RWPE2 (cell line): ENCODE data around the gene RAI14.

Experiments used
- ATAC-seq: fragments of 200-7000 bp; cut with Tn5 transposase; 3 replicates; pipeline ENCODE4 v1.9.1; 2021; ENCODE audit warnings: low read depth
- DNase-seq: peaks from one replicate; pipeline ENCODE4 v3.0.0-alpha.2; 2020; ENCODE audit warnings: low spot score
- H3K27ac ChIP-seq: fragments of 450-650 bp; 2 replicates; pipeline ENCODE4 v1.5.1; 2017; ENCODE audit warnings: mild to moderate bottlenecking; ENCODE audit not compliant: poor library complexity, severe bottlenecking
- H3K27me3 ChIP-seq: fragments of 250-450 bp; sonication (Bioruptor Pico); 2 replicates; pipeline ENCODE4 v1.5.1; 2021; ENCODE audit warnings: mild to moderate bottlenecking, moderate library complexity; ENCODE audit not compliant: insufficient read depth, poor library complexity, severe bottlenecking
- H3K36me3 ChIP-seq: fragments of 250-450 bp; sonication (Bioruptor Pico); 2 replicates; pipeline ENCODE4 v1.5.1; 2020; ENCODE audit warnings: low read depth, mild to moderate bottlenecking, moderate library complexity
- H3K4me1 ChIP-seq: fragments of 250-450 bp; sonication (Bioruptor Pico); 2 replicates; pipeline ENCODE4 v1.5.1; 2021; ENCODE audit warnings: mild to moderate bottlenecking, moderate library complexity; ENCODE audit not compliant: insufficient read depth, poor library complexity, severe bottlenecking
- H3K4me3 ChIP-seq: fragments of 250-450 bp; sonication (Bioruptor Pico); 2 replicates; pipeline ENCODE4 v1.5.1; 2021; ENCODE audit warnings: mild to moderate bottlenecking, moderate library complexity; ENCODE audit not compliant: severe bottlenecking
- H3K9me3 ChIP-seq: fragments of 250-450 bp; sonication (Bioruptor Pico); 2 replicates; pipeline ENCODE4 v1.5.1; 2021; ENCODE audit warnings: mild to moderate bottlenecking, moderate library complexity; ENCODE audit not compliant: severe bottlenecking
- TF ChIP-seq, protein P1 (sequence below): fragments of 450-650 bp; IDR thresholded peaks from one replicate; pipeline ENCODE4 v1.5.1; 2017; ENCODE audit warnings: mild to moderate bottlenecking, moderate library complexity; ENCODE audit not compliant: poor library complexity, severe bottlenecking

RAI14 gene

DNA sequence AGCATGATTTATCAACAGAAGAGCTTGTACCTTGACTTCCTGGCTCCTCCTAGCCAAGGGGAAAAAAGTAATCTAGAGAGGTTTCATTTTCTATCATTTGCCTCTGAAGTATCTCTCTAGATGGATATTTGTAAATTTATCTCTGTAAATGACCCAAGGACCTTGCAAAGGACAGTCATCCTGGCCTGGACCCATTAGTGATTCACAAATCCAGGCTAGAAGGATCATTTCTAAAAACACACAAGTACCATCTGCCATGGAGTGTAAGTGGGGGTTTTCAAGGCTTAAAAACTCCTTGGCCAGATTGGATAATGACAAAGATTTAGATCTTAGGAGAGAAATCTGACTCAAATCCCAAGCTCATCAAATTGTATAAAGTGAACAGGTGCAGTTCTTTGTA is 190.9 kb downstream of the RAI14 start:
- DNase-seq = no peak
- Histone ChIP-seq H3K27me3 (no peaks in the 10 kb centered on the region), H3K36me3 (no peaks in the 10 kb centered on the region), H3K9me3 (no peaks in the 10 kb centered on the region), H3K4me1 (no peaks in the 10 kb centered on the region), H3K27ac (no peak overlapping the region), H3K4me3 (no peak overlapping the region)
- TF ChIP-seq, protein P1, sequence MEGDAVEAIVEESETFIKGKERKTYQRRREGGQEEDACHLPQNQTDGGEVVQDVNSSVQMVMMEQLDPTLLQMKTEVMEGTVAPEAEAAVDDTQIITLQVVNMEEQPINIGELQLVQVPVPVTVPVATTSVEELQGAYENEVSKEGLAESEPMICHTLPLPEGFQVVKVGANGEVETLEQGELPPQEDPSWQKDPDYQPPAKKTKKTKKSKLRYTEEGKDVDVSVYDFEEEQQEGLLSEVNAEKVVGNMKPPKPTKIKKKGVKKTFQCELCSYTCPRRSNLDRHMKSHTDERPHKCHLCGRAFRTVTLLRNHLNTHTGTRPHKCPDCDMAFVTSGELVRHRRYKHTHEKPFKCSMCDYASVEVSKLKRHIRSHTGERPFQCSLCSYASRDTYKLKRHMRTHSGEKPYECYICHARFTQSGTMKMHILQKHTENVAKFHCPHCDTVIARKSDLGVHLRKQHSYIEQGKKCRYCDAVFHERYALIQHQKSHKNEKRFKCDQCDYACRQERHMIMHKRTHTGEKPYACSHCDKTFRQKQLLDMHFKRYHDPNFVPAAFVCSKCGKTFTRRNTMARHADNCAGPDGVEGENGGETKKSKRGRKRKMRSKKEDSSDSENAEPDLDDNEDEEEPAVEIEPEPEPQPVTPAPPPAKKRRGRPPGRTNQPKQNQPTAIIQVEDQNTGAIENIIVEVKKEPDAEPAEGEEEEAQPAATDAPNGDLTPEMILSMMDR = no peak
- ATAC-seq = no peak

DNA sequence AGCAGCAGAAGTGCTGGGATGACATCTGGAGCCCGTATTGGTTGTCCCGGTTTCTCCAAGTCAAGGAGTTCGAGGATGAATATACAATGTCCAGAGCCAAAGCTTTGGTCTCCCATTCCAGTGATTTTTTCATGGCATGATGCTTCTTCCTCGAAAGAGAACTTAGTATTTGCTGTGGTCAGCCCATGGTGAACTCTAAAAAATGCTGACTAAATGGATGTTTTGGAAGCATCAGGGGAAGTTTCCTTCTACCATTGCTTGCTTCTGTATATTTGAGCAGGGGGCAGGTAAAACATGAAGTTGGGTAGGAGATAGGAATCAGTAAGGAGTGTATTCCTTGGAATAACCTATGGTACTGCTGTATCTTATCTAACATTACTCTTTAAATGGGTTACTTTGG is 191.4 kb downstream of the RAI14 start:
- ATAC-seq (no peak), DNase-seq (no peak)
- Histone ChIP-seq H3K27me3 (no peaks in the 10 kb centered on the region), H3K36me3 (no peaks in the 10 kb centered on the region), H3K4me3 (no peak overlapping the region), H3K9me3 (no peaks in the 10 kb centered on the region), H3K27ac (no peak overlapping the region), H3K4me1 (no peaks in the 10 kb centered on the region)
- TF ChIP-seq, protein P1 = no peak

DNA sequence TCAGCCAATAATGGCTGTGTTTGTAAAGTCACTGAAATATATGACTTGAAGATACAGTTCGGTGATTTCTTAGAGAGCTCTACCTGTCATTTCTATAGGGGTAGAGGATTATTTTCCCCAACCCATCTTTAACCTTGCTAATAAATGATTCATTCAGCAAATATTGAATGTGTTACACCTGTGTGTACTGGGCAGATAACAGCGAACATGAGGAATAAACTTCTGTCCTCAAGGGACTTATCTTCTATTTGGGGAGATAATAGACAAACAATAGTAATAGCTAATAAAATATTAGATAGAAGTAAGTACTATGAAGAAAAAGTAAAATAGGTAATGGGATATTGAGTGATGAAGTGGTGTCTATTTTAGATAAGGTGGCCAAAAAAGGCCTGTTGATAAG is 192.1 kb downstream of the RAI14 start:
- H3K36me3 ChIP-seq = no peaks in the 10 kb centered on the region
- DNase-seq (no peak), ATAC-seq (no peak)
- H3K4me3 ChIP-seq = no peak overlapping the region
- no peaks in the 10 kb centered on the region for H3K9me3 ChIP-seq
- H3K27me3 ChIP-seq = no peaks in the 10 kb centered on the region
- no peak overlapping the region for H3K27ac ChIP-seq
- TF ChIP-seq, protein P1 = no peak
- H3K4me1 ChIP-seq = no peaks in the 10 kb centered on the region

DNA sequence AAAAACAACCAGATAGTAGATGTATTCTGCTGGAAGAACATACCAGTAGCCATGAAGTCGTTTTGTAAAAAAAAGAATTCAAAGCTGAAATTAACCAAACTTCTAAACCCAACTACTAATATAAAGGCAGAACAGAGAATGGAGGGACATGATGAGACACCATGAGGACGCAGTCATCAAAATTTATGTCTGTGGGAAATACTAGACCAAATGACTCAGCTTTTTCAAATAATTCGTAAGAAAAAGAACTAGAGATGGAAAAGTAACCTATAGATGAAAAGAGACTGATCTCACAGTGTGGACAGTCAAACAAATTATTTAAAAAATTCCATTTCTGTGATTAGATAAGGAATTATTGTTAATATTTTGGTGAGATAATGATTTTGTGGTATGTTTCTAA is 193.1 kb downstream of the RAI14 start:
- Histone ChIP-seq H3K9me3 (no peaks in the 10 kb centered on the region), H3K36me3 (no peaks in the 10 kb centered on the region), H3K27ac (no peak overlapping the region), H3K4me3 (no peak overlapping the region), H3K4me1 (no peaks in the 10 kb centered on the region), H3K27me3 (no peaks in the 10 kb centered on the region)
- DNase-seq (no peak), ATAC-seq (no peak)
- TF ChIP-seq, protein P1 = no peak

DNA sequence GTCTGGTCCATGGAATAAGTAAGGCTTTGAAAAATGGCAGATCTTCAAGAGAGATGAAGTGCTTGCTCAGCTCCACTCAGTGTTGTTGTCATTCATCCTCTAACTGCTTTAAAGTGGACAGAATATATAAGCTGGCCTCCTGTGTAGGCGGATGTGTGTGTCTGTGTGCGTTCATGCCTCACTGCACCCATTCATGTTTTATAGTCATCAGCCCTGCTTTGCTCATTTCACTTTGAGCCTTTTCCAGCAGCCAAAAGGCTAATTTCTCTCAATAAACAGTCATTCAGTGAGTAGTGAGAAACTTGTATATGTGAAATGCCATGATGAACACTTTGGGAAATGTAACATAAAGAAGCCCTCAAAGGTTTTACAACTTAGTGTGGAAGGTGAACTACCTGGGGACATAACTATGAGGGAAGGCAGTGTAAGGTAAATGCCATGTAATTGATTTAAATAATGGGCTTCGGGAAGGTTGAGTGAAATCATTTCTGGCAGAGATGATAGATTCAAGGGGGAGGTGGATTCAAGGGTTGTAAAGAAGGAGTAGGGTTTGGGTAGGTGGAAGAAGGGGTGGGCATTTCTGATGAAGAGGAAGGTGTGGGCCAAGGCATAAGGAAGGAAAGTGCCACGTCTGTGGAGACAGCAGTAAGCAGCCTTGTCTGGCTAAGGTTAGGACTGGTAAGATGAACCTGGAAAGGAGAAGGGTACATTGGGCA is 198.5 kb downstream of the RAI14 start:
- no peaks in the 10 kb centered on the region for H3K9me3 ChIP-seq
- H3K27me3 ChIP-seq = no peaks in the 10 kb centered on the region
- no peaks in the 10 kb centered on the region for H3K4me1 ChIP-seq
- H3K36me3 ChIP-seq = no peaks in the 10 kb centered on the region
- no peak overlapping the region for H3K27ac ChIP-seq
- TF ChIP-seq, protein P1 = no peak
- no peak for ATAC-seq
- H3K4me3 ChIP-seq = no peak overlapping the region
- no peak for DNase-seq
